ENCODE data around the gene MPPED1.

The MPPED1 gene

DNA sequence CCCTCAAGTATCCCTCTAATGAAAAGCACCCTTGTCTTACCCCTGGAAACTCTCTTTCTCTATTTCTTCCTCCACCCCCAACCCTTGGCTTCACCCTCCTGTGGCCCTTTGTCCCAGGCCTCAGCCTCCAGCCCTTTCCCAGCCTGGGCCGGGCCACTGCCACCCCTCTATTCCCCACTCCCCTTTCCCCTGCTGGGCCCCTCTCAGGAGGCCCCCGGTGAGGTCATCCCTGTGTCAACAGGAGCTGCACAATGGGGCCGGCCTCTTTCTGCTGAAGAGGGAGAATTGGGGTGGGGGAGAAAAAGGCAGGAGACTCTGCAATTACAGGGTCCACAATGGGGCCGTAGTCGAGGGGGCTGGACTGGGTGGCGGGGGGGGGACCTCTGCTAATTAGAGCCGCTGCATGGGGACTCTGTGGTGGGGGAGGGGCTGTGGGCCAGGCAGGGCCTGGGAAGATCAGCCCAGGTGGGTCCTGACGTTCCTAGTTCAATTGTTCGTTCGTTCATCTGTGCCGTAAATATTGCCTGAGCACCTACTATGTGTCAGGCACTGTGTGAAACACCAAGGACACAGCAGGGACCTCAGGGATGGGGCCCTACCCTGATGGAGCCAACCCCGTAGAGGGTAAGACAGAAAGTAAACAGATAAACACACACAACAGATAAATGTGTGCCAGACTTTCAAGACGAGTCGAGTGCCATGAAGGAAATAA lies 18.5 kb upstream of the MPPED1 start:
- DNase-seq: no peak

DNA sequence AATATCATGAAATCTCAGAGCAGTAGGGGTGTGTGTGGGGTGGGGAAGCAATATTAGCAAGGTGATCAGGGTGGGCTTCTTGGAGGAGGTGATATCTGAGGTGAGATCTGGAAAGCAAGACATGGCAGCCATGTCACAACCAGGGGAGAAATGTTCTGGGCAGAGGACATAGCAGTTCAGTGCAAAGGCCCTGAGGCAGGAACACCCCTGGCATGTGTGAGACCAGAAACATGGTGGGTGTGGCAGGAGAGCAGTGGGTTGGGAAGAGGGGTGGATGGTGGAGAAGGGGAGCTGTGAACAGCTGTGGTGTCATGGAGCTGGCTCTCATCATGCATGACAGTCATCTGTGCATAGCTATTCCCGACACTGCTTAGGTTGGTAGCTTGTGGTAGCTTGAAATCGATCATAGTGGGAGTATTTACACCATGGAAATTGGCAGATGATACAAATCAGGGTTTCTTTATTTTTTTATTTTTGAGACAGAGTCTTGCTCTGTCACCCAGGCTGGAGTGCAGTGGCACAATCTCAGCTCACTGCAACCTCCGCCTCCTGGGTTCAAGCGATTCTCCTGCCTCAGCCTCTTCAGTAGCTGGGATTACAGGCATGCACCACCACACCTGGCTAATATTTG lies 17.9 kb upstream of the MPPED1 start:
- DNase-seq: no peak

DNA sequence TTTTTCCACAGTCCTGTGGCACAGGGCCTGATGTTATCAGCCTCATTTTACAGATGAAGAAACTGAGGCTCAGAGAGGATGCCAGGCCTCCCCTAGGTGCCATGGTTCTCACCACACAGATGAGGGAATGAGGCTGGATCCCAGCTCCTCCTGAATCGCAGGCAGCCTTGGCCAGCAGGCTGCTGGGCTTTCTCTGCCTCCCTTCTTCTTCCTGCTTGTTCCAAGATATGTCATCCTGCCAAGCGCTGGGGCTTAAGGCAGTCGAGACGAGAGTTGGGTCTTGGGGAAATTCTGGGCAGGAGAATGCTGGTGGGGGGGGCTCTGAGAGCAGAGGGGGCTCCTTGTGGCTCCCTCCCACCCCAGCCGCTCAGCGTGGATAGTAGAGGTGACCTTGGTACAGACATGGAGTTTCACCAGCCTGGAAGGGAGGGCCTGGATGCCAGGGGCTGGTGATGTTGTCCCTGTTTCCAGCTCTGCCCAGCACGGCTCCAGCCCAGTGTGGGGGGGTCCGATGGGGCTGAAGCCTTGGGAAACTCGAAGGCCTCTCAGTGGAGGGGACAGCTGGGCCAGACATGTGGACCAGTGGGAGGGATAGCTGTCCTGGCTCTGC lies 16.6 kb upstream of the MPPED1 start:
- no peak for DNase-seq

DNA sequence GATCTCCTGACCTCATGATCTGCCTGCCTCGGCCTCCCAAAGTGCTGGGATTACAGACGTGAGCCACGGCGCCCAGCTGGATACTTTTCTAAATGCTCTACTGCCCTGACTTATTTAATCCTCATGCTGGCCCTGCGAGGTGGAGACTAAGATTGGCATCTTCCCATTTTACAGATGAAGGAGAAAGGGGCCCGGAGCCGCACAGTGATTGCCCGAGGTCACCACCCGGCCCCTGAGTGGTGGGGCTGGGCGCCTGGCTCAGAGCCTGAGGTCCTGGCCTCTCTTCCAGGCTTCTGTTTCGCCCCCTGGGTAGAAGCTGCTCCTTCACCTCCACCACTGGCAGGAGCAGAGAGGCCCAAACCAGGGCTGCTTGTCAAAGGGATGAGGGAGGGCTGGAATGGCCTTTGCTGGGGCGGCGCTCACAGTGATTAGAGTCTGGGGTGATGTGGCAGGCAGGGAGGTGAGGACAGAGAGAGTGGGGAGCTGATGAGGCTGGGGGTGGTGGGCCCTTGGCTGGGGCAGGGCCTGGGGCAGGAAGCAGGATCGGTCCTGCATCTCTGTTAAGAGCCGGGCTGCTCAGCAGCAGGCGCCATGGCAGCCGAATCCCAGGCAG lies 15.4 kb upstream of the MPPED1 start:
- DNase-seq: no peak

DNA sequence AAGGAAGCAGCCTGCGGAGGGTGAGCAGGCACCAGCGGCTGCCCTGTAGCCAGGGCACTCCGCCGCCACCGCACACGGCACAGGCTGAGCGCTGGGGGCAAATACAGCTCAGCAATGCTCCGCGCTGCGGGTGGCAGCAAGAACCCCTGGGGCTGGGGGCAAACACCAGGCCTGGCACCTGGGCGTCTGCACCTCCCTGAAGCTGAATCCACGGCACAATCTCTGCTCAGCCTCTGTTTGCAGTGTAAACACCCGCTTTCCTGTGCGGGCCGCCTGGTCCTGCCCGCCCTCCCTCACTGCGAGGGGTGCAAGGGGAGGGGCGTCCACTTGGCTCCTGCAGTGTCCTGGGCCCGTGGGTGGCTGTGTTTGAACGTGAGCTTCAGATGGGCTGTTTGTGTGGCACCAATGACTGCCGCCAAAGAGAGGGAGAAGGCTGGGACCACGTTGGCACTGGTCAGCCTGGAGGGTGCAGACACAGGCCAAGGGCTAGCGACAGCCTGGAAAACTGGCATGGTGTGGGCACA lies 14.8 kb upstream of the MPPED1 start:
- DNase-seq: no peak

DNA sequence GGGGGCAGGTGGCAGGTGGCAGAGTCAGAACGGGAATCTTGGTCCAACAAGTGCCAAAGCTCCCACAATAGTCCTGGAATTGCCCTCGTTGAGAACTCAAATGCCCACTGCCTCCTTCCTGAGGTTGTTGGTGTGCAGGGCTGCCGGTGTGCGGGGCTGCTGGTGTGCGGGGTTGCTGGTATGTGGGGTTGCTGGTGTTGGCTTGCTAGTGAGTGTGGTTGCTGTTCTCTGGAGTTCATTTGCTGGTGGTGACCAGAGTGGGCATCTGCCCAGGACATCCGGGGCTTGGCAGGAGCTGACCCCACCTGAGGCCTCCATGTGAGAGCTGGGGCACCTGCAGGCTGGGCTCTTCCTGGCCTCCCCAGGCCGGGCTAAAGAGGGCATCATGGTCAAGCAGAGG lies 14.0 kb upstream of the MPPED1 start:
- DNase-seq: no peak

DNA sequence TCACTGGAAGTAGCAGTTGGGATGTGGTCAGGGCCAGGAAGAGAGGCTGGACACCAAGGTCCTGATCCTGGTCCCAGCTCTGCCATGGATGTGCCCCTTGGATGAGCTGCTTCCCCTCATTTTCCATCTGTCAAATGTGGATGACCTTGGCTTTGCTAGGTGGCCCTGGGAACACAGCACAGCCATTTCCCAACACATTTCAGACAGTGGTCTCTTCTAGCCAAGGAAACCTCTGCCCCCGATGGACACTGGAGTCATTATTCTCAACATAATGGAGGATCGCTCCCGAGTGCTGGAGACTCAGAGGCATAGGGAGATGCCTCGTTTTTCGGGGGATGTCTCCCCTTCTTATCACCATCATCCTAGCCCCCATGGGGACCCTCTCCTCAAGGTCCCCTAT lies 13.6 kb upstream of the MPPED1 start:
- no peak for DNase-seq

DNA sequence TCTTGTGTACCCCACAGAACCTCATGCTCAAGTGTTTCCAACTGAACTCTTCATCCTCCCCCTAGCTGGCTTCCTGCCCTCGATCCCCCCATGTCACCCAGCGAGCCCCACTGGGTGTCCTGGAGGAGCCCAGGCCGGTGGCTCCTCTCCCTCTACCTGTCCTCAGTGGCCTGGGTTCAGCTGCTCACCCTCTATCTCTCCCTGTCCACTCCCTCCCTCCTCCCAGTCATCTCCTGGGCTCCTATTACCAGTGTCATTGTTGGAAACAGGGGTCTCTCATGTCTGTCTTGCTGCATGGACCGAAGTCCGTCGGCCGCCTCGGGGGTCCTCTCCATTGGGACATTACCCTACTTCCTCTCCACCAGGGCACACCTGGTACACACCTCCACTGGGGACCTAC lies 12.9 kb upstream of the MPPED1 start:
- no peak for DNase-seq

DNA sequence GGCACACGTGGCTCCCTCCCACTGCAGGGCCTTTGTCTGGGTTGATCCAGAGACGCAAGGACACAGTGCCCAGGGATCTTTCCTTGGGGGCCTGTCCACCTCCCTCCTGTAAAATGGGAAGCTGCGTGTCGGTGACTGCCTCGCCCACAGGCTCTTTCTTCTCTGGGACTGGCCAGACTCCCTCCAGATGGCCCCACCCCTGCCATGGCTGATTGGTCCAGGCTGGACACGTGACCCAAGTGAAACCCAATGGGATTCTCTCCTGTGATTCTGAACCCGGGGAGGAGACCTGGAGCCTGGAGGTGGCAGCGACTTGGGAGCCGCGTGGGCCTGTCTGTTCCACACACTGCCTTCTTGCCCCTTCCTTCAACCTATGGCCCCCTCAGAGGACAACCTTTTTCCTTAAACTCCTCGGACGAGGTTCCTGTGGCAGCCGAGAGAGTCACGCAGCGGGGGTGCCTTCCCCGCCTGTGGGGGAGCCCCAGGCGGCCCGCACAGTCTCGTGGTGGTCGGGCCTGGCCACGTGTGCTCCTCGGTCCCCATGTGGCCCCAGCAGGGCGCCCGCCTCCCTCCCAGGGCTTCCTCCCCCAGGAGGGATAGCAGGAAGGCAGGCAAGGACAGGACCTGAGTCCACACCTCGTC lies 12.4 kb upstream of the MPPED1 start:
- DNase-seq: no peak

DNA sequence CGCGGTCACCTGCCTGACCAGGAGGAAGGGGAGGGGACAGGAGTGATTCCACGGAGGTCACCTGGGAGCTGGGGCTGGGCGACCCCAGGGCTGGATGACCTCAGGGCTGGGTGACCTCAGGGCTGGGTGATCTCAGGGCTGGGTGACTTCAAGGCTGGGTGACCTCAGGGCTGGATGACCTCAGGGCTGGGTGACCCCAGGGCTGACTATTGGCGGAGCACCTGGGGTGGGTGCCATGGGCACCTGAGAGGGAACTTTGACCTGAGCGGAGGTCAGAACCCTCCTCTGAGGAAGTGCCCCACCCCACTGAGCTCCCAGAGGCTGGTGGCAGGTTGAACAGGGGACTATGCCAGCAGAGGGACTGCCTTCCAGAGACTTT lies 11.8 kb upstream of the MPPED1 start:
- no peak for DNase-seq

DNA sequence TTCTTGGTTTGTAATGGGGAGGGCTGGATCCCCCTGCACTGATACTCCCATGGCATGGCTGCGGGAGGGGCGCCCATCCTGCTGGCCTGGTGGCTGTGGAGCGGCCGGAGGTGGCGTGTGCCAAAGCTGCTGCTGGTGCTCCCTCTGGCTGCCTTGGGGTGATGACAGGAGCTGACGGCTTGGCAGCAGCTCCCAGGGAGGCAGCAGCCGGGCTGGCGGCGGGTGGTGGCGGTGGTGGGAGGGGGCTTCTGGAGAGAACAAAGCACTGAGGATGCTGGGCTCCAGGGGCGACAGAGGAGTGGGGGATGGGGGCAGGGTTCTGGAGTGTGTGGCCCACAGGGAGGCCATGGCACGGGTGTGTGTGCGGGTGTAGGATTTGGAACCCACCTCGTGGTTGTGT lies 11.4 kb upstream of the MPPED1 start:
- DNase-seq: no peak

DNA sequence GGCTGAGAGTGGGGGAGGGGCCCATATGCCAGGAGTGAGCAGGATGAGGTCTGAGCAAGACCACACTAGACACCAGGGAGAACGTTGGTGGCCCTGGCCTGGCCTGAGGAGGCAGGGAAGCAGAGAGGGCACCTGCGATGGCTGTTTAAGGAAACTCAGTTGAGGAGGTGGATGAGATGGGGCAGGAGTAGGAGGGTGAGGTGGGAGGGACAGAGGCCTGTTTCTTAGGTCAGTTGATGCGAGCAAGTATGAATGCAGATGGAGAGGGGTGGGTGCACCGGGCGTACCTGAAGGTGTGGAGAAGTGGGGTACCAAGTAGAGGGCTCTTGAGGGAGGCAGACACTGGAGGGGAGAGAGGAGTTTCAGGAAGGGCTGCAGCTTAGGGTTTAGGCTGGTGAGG lies 10.6 kb upstream of the MPPED1 start:
- DNase-seq: no peak

DNA sequence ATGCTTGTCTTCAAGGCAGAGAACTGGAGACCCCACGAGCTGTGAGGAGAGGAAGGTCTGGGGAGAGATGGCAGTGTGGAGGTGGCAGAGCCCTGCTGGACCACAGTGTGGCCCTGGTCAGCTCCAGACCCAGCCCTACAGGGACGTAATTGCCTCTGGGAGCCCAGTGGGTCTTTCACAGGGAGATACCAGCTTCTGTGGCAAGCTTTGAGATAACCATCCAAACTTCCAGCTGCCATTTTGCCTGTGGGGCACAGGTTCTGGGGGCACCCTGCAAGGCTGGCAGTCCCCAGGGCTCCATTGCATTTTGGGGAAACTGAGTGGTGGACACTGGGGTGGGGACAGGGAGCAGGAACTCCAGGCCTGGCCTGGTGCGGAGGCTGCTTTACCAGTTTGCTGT lies 10.2 kb upstream of the MPPED1 start:
- no peak for DNase-seq

DNA sequence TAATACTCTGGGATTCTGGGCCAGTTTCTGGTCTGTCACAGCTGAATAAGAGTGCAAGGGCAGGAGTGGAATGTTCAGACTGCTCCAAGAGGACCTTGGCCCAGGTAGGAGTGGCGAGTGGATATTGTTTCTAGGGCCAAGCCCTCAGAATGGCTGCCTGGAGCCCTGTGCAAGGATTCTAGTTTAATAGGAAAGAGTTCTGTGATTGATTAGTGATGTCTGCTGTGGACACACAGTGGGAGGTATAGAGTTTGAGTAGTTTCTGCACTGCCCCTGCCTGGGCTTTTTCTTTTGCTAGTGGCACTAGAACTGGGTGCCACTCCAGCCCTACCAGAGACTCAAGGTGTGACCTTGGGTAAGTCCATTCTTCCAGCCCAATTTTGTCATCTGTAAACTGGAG lies 9.7 kb upstream of the MPPED1 start:
- DNase-seq: no peak

DNA sequence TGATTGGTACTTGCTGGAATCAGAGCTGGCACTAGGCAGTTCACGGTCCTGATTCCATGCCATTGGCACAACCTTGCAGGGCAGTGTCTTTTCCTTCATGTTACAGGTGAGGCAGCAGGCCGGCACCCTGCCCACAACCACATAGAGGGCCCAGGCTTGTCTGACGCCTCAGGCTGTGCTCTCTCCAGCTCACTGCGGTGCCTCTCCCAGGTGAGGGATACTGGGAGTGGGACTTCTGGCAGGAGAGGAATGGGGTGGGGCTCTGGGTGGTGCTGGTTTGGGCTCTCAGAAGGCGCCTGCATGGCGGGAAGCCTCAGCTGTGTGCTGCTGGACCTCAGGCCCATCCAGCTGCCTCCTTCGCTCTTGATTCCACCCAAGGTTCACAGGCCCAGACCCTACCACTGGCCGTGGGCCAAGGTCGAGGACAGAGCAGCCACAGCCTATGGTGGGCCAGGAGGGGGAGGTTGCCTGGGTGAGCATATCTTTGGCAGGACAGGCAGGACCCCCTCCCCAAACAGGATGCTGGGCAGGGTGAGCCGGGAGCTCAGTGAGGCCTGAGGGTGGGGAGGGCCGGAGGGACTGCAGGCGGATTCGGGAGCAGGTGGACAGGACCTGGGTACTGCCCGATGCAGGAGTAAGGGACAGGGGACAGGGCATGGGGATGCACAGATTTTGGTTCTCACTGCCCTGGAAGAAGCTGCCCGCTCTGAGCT lies 7.0 kb upstream of the MPPED1 start:
- no peak for DNase-seq

DNA sequence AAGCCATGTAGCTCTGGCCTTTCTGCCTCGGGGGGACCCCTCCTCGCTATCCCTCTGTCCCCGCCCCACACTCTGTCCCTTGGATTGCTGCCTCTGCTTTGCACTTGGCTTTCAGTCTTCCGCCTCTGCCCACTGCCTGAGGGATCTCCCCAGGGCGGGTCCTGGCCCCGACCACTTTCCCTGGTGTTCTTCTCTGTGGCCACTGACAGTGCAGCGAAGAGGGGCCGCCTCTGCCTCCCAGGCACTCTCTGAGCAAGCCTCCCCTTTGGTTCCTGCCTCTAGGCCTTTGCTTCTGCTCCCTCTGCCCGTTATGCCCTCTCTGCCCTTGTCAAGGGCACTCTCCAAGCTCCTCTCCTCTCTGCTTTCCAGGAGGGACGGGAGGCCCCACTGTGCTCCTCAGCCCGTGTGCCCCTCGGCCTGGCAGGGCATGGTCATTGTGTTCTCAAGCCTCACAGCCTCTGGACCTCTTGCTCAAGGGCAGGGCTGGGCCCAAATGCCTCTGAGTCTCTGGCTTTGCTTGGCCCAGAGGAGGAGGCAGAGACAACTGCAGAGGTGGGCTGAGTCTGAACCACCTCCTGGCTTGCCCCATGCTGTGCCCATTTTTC lies 5.5 kb upstream of the MPPED1 start:
- no peak for DNase-seq

DNA sequence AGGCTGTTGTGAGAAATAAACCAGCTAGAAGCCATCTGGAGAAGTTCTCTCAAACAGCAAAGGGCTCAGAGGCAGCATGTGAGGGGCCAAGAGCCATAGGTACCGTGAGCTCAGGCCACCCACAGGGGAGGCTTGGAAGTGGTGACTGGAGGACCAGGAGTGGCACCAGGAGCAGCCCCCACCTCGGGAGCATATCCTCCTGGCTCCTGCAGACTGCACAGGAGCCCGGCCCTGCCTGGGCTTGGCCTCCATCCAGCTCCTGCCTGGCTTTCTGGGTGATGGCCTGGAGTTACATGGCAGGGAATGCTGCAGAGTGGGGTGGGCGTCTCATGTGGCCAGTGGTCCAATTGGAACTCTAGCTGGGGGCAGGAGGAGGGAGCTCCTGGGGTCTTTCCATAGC lies 4.2 kb upstream of the MPPED1 start:
- no peak for DNase-seq

DNA sequence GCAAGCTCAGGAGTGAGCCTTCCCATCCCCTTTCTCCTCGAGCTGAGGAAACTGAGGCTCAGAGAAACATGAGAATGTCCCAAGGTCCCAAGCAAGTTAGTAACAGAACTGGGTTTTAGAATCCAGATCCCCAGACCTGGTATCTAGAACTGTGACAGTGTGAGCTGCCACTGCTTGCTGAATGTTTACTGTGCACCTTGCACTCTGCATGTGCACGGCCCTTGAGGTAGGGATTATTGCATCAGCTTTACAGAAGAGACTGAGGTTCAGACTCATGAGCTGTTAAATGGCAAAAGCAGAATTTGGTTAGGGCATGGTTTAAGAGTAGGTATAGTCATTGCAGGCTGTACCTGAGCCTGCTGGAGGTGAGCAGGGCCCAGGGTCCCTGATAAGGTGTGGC lies 3.8 kb upstream of the MPPED1 start:
- no peak for DNase-seq

DNA sequence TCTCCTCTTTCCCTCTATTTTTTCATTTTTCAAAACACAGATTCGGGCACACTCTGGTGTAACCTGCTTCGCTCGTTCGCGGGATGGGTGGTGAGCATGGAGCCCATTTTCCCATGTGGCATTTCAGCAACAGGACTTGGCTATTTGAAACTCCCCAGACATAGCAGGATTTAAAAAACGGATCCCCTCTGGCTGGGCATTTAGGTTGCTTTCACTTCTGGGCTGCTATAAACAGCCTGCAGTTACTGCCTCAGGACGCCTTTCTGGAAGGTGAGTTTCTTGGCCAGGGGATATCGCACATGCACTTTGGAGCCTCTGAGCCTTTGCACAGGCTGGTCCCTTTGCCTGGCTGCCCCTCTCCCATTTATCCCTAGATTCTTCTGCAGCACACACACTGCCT lies 2.8 kb upstream of the MPPED1 start:
- no peak for DNase-seq

DNA sequence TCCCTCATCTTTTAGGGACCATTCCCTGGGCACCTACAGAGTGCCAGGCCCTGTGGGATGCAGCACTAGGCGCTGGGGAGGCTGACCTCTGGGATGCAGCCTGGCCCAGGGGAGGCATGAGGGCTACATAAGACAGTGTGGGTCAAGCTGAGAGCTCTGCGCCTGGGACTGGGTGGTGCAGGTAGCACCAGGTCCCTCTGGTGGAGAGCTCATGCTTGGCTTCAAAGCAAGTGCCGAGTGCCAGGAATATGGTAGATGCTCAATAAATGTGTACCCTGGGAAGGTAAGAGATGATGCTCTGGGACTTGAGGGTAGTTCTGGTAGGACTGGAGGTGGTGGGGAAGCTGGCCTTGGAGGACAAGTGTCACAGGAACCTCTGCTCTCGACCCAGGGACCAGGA lies 2.0 kb upstream of the MPPED1 start:
- no peak for DNase-seq

DNA sequence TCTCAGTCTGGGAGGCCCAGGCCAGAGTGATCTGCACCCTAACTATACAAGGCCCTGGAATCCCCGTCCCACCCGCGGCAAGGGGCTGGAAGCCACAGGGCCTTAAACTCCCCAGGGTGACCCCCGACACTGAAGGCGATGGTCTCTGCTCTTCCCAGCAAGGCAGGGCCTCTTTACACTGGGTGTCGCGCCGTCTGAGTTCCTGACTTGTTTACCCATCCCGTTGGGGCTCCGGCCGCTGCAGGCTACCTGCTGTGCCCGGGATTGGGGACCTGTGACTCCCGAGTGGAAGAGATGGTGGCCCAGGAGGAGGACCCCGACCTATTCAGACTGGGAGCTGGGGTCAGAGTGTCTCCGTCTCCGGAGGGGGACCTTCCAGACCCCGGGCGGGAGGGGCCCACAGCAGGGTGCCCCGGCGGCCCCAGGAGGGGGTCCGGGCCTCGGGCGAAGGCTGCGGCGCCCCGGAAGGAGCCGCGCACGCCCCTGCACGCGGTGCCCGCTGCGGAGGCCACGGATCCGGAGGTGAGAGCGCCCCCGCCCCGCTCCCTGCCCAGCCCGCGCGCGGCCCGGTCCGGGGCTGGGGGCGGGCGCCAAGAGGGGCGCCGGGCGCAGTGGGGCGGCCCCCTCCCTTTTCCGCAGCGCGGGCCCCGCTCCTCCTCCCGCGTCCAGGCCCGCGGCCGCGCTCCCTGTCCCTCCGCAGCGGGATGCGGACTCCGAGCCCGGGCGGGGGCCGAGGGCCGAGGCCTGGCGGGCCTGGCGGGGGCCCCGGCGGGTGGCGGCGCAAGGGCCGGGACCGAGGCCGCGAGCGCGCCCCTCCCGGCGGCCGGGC lies 560 bp upstream of the MPPED1 start:
- no peak for DNase-seq
